HepG2 (cell line): ENCODE data around the gene PDS5B. TPM values are rescaled to one million over a fixed set of nuclear protein-coding genes. Genes with fewer than 3 reads are reported as not detected.

ENCODE experiments used
- ATAC-seq: fragments of 200-7000 bp; cut with Tn5 transposase; 3 replicates; pipeline ENCODE4 v1.9.1; 2020; ENCODE audit warnings: mild to moderate bottlenecking, moderate library complexity
- BruUV-seq: library from RNA; stranded (reverse); fragments of 400-500 nt; replicated peaks from 2 replicates; lab custom pipeline; 2021; lab: Mats Ljungman, UMichigan
- CTCF ChIA-PET: fragments of 300-600 bp; formaldehyde crosslinking; extraction: SDS; loops from one replicate; lab custom pipeline; 2021; ENCODE audit warnings: low total read pairs, inconsistent platforms, low intra/inter-chr PET ratio; lab: Yijun Ruan, JAX
- POLR2A ChIA-PET: fragments of 350-600 bp; sonication (Branson Sonifier 250); formaldehyde crosslinking; loops from one replicate; lab custom pipeline; 2020; ENCODE audit warnings: antibody characterized with exemption, inconsistent platforms; lab: Yijun Ruan, JAX
- DNase-seq: peaks from one replicate; pipeline ENCODE4 v3.0.0-alpha.2; 2015; ENCODE audit warnings: low spot score
- FAIRE-seq: peaks from 3 replicates; lab custom pipeline; 2011; peaks lifted over from hg19 to GRCh38; lab: Jason Lieb, UNC
- H2AFZ ChIP-seq: one replicate; pipeline ENCODE4 v1.6.1; 2011; ENCODE audit warnings: low read length, inconsistent platforms
- H3K27ac ChIP-seq: fragments of 300-600 bp; 3 replicates; pipeline ENCODE4 v1.8.0; 2011; ENCODE audit warnings: mixed run types, mild to moderate bottlenecking, mixed read lengths, low read length, inconsistent platforms; ENCODE audit not compliant: insufficient read depth; ENCODE audit errors: extremely low read length
- H3K27me3 ChIP-seq, 2 experiments: fragments of 200-600 bp in 1 of 2; 2 replicates in 1 of 2; 3 replicates in 1 of 2; pipeline versions ENCODE4 v1.6.0 to v1.8.0; 2011; ENCODE audit warnings: low read length in 2 of 2, mild to moderate bottlenecking in 2 of 2, moderate library complexity in 2 of 2, inconsistent platforms in 1 of 2; ENCODE audit not compliant: insufficient read depth in 2 of 2, control insufficient read depth in 1 of 2
- H3K36me3 ChIP-seq, 2 experiments: fragments of 200-600 bp in 1 of 2; replicated peaks in 1 of 2; 2 replicates in 1 of 2; 3 replicates in 1 of 2; pipeline versions ENCODE4 v1.5.1 to v1.8.0; 2011; ENCODE audit warnings: low read length in 2 of 2, inconsistent platforms in 1 of 2; ENCODE audit not compliant: insufficient read depth in 2 of 2, control insufficient read depth in 1 of 2
- H3K4me1 ChIP-seq: 2 replicates; pipeline ENCODE4 v1.5.1; 2012; ENCODE audit warnings: low read length, inconsistent platforms; ENCODE audit not compliant: insufficient read depth
- H3K4me2 ChIP-seq: 2 replicates; pipeline ENCODE4 v1.6.0; 2011; ENCODE audit warnings: low read depth, low read length, inconsistent platforms
- H3K4me3 ChIP-seq, 3 experiments: fragments of 200-600 bp in 1 of 3; sonication (generic), shearing (Covaris generic) in 1 of 3; replicated peaks in 1 of 3; 2 replicates each; pipeline ENCODE4 v1.5.1; 2011 to 2016; ENCODE audit warnings: low read length in 3 of 3, inconsistent platforms in 2 of 3, low read depth in 2 of 3, mild to moderate bottlenecking in 2 of 3, control low read depth in 1 of 3, mixed read lengths in 1 of 3; ENCODE audit not compliant: insufficient read depth in 1 of 3
- H3K79me2 ChIP-seq: one replicate; pipeline ENCODE4 v1.6.1; 2011; ENCODE audit warnings: low read length, inconsistent platforms; ENCODE audit not compliant: insufficient read depth
- H3K9ac ChIP-seq: 2 replicates; pipeline ENCODE4 v1.6.0; 2011; ENCODE audit warnings: mild to moderate bottlenecking, low read depth, low read length, inconsistent platforms; ENCODE audit not compliant: insufficient read depth
- H3K9me3 ChIP-seq: 2 replicates; pipeline ENCODE4 v1.5.1; 2012; ENCODE audit warnings: mild to moderate bottlenecking, low read length
- H4K20me1 ChIP-seq: 2 replicates; pipeline ENCODE4 v1.6.0; 2011; ENCODE audit warnings: inconsistent platforms, mild to moderate bottlenecking, low read length, moderate library complexity; ENCODE audit not compliant: insufficient read depth
- AHDC1 ChIP-seq: sonication (generic); formaldehyde crosslinking; IDR thresholded peaks from 2 replicates; pipeline ENCODE4 v1.5.1; 2020; ENCODE audit warnings: mild to moderate bottlenecking, missing genetic modification reagents, borderline replicate concordance
- BHLHE40 ChIP-seq: IDR thresholded peaks from 2 replicates; pipeline ENCODE4 v1.6.1; 2011; ENCODE audit warnings: low read length, improper control_type of control experiment
- HES4 ChIP-seq: sonication (generic); formaldehyde crosslinking; IDR thresholded peaks from 2 replicates; pipeline ENCODE4 v1.9.0; 2021; ENCODE audit warnings: mild to moderate bottlenecking, missing genetic modification reagents, borderline replicate concordance
- HNRNPK ChIP-seq: fragments of 200-400 bp; formaldehyde crosslinking; IDR thresholded peaks from 2 replicates; pipeline ENCODE4 v1.6.1; 2018; ENCODE audit warnings: low read length, low read depth, moderate library complexity, mild to moderate bottlenecking; ENCODE audit not compliant: poor library complexity, severe bottlenecking
- KDM6A ChIP-seq: IDR thresholded peaks from 2 replicates; pipeline ENCODE4 v1.6.1; 2016; ENCODE audit warnings: low read depth
- LCORL ChIP-seq, 2 experiments: fragments of 450-650 bp in 1 of 2; sonication (generic) in 1 of 2; formaldehyde crosslinking in 1 of 2; IDR thresholded peaks; 2 replicates each; pipeline versions ENCODE4 v1.5.0 to v1.6.1; 2017 to 2020; ENCODE audit warnings: antibody characterized with exemption in 1 of 2, missing genetic modification reagents in 1 of 2
- SP5 ChIP-seq: IDR thresholded peaks from 2 replicates; pipeline ENCODE4 v1.6.1; 2016; ENCODE audit warnings: low read depth, borderline replicate concordance
- ZNF318 ChIP-seq: sonication (generic); formaldehyde crosslinking; IDR thresholded peaks from 2 replicates; pipeline ENCODE4 v1.4.0; 2020; ENCODE audit warnings: mild to moderate bottlenecking, missing genetic modification reagents
- ZNF484 ChIP-seq: sonication (generic); formaldehyde crosslinking; IDR thresholded peaks from 2 replicates; pipeline ENCODE4 v1.5.1; 2020; ENCODE audit warnings: mild to moderate bottlenecking, low read depth, missing genetic modification reagents, borderline replicate concordance
- WGBS: methylation state at CpG from one replicate; pipeline ENCODE4 v1.1.6; 2017; ENCODE audit warnings: low lambda C conversion rate; 5-methylcytosine and 5-hydroxymethylcytosine counted together
- in situ Hi-C: cut with HindIII; loops from 2 replicates; pipeline ENCODE4 v1.10.0; 2017; ENCODE audit warnings: low pct_unique_long_range_greater_than_20kb; ENCODE audit not compliant: extremely low pct_ligation_motif_present
- intact Hi-C: fragments of 100-400 bp; cut with micrococcal nuclease; formaldehyde crosslinking; loops from one replicate; pipeline ENCODE4 v1.10.0; 2022; ENCODE audit not compliant: unreplicated experiment
- polyA plus RNA-seq, 8 experiments: library from polyadenylated mRNA; depleted of rRNA in 3 of 8; stranded (reverse) in 7 of 8; unstranded in 1 of 8; fragments of >200 nt; fragmentation: Illumina TruSeq in 4 of 8; extraction: Trizol in 4 of 8; gene quantifications; 2 replicates each; pipeline versions ENCODE4 v1.2.1 to v1.2.3, GENCODE V29; 2011 to 2016; ENCODE audit warnings: low read depth in 4 of 8, missing spikeins in 1 of 8, mixed read lengths in 1 of 8; ENCODE audit not compliant: insufficient read depth in 1 of 8
- total RNA-seq, 5 experiments: library from RNA; depleted of rRNA; stranded (reverse); fragments of >200 nt; fragmentation: Illumina TruSeq; extraction: Trizol; gene quantifications; 2 replicates each; pipeline ENCODE4 v1.2.3, GENCODE V29; 2016; ENCODE audit warnings: low read depth in 1 of 5

PDS5B gene
- total and polyA plus RNA-seq, 2 of the 13 experiments (the other 11 are each of a cell fraction or from before 2014, with no cell fraction given), result 5.8 to 24.6 TPM

- no peak overlapping the region for H3K4me2 ChIP-seq
- in situ Hi-C loops, result no loop called here
- no peak for FAIRE-seq
- no peak overlapping the region for H3K9ac ChIP-seq
- no peak overlapping the region for H3K4me3 ChIP-seq
- TF ChIP-seq BHLHE40 (no peak), ZNF318 (no peak), HES4 (CRISPR knock-in tag) (no peak), LCORL (IDR thresholded peaks at IDR 0.05) (no peak), LCORL (CRISPR knock-in tag; IDR thresholded peaks at IDR 0.05) (no peak), HNRNPK (no peak), SP5 (CRISPR knock-in tag) (no peak), AHDC1 (CRISPR knock-in tag) (no peak), ZNF484 (CRISPR knock-in tag) (no peak), KDM6A (no peak)
- H3K79me2 ChIP-seq, result no peaks in the 10 kb centered on the region
- peaks cover 0 to 18% of the 10 kb centered on the region in 2 experiments; a peak in 4 of 5 replicates for H3K27me3 ChIP-seq
- intact Hi-C loops, result no loop called here
- H3K9me3 ChIP-seq, result no peaks in the 10 kb centered on the region
- ATAC-seq, result no peak; the same call in 2 of the 3 replicates
- no peak for DNase-seq
- no peaks in the 10 kb centered on the region for H3K36me3 ChIP-seq
- ChIA-PET CTCF (no interaction called here), POLR2A (no interaction called here)
- no peak overlapping the region for H2AFZ ChIP-seq
- 4% methylated on average over 7 of the region's 7 CpGs for WGBS
- no peaks in the 10 kb centered on the region for H4K20me1 ChIP-seq
- H3K27ac ChIP-seq, result no peak overlapping the region
- peaks cover 7% of the 10 kb centered on the region; the same call in 1 of the 2 replicates for H3K4me1 ChIP-seq
- no TSS peak for BruUV-seq
These were observed 238.4 kb downstream of the PDS5B start for GRCh38 chr13:32824675-32825074.
